ENCODE results near the gene TMEM258. TPM values are rescaled to one million over a fixed set of nuclear protein-coding genes. Genes with fewer than 3 reads are reported as not detected.

TMEM258 gene
- total and polyA plus RNA-seq, 10 of the 15 experiments (the other 5 are each of a cell fraction or from before 2014, with no cell fraction given) = 160 to 840 (median 326) TPM

- no peak for TF ChIP-seq E2F8 (IDR thresholded peaks at IDR 0.05; ENCODE audit: low read depth, partially characterized antibody)
- TF ChIP-seq BHLHE40 (IDR thresholded peaks at IDR 0.05; ENCODE audit: borderline replicate concordance in 1 of 2, low read depth in 2 of 2, low read length in 1 of 2) = peak in 1 of 2 experiments; percentile 74; a peak in 2 of 4 replicates
- TF ChIP-seq ZBTB33 (IDR thresholded peaks at IDR 0.05) = no peak
- TF ChIP-seq NBN (IDR thresholded peaks at IDR 0.05) = peak; percentile 60; the same call in 1 of the 2 replicates
- TF ChIP-seq SMAD1 (IDR thresholded peaks at IDR 0.05; ENCODE audit: low read depth, partially characterized antibody) = no peak
- TF ChIP-seq ZZZ3 (IDR thresholded peaks at IDR 0.05; ENCODE audit: control insufficient read depth, insufficient read length, low read depth) = no peak
- peak; percentile 17; the same call in 1 of the 2 replicates for TF ChIP-seq MXI1 (IDR thresholded peaks at IDR 0.05; ENCODE audit: low read depth, low read length)
- no peak for TF ChIP-seq CBX3 (IDR thresholded peaks at IDR 0.05; ENCODE audit: borderline replicate concordance, low read depth)
- TF ChIP-seq GATAD2B (conservative IDR thresholded peaks at IDR 0.05; ENCODE audit: low read depth) = peak; percentile 89
- no peak for TF ChIP-seq USF1 (IDR thresholded peaks at IDR 0.05; ENCODE audit: borderline replicate concordance, extremely low read length, insufficient read depth, low read depth, low read length)
- no peak for TF ChIP-seq KDM1A (IDR thresholded peaks at IDR 0.05; ENCODE audit: borderline replicate concordance)
- TF ChIP-seq SP1 (IDR thresholded peaks at IDR 0.05; ENCODE audit: low read depth, low read length) = peak; percentile 43
- 0 out of 2 replicates have a peak, but pooled peaks have one; percentile 30 for TF ChIP-seq NFIC (IDR thresholded peaks at IDR 0.05; ENCODE audit: low read depth, low read length)
- TF ChIP-seq POU2F2 (IDR thresholded peaks at IDR 0.05; ENCODE audit: borderline replicate concordance, low read depth, low read length) = peak; percentile 54; the same call in 1 of the 3 replicates
- no peak for TF ChIP-seq BRCA1 (IDR thresholded peaks at IDR 0.05; ENCODE audit: low read depth, low read length)
- TF ChIP-seq E2F4 (IDR thresholded peaks at IDR 0.05; ENCODE audit: low read depth, low read length) = peak; percentile 81
- peak; percentile 23; the same call in 1 of the 2 replicates for TF ChIP-seq TARDBP (IDR thresholded peaks at IDR 0.05; ENCODE audit: borderline replicate concordance)
- TF ChIP-seq IRF5 (IDR thresholded peaks at IDR 0.05; ENCODE audit: borderline replicate concordance) = no peak
Measured at GRCh38 chr11:61827571-61828378, 35.4 kb upstream of the TMEM258 start, which contains the start of gene FADS2 (continued).

Data from GM12878 (cell line).